ENCODE results near the gene SIN3A.
"Not testable (repeated sequence)": the region's sequence is repeated elsewhere in the genome, so short reads cannot be mapped to it uniquely, and the experiment has no call there.

SIN3A gene

GRCh38 chr15:75450307-75451201 lies 936 bp downstream of the SIN3A start:
- peak; percentile 94 for DNase-seq (ENCODE audit: low read depth)

GRCh38 chr15:75449585-75450306 lies 1.7 kb downstream of the SIN3A start:
- no peak for DNase-seq (ENCODE audit: low read depth)

GRCh38 chr15:75448171-75448570 lies 3.3 kb downstream of the SIN3A start:
- not testable (repeated sequence) for DNase-seq (ENCODE audit: low read depth)

GRCh38 chr15:75446151-75446550 lies 5.3 kb downstream of the SIN3A start:
- DNase-seq (ENCODE audit: low read depth), result no peak

GRCh38 chr15:75445324-75445723 lies 6.2 kb downstream of the SIN3A start:
- not testable (repeated sequence) for DNase-seq (ENCODE audit: low read depth)

- DNase-seq (ENCODE audit: low read depth), result not testable (repeated sequence)
These were observed 7.5 kb downstream of the SIN3A start for GRCh38 chr15:75443972-75444453.

- no peak for DNase-seq (ENCODE audit: low read depth)
These were observed 13.8 kb downstream of the SIN3A start for GRCh38 chr15:75437721-75438120.

GRCh38 chr15:75436881-75437280 lies 14.6 kb downstream of the SIN3A start:
- DNase-seq (ENCODE audit: low read depth), result no peak

- DNase-seq (ENCODE audit: low read depth), result no peak
These were observed 19.8 kb downstream of the SIN3A start for GRCh38 chr15:75431682-75432081.

GRCh38 chr15:75431270-75431669 lies 20.2 kb downstream of the SIN3A start:
- no peak for DNase-seq (ENCODE audit: low read depth)

- DNase-seq (ENCODE audit: low read depth), result no peak
These were observed 21.2 kb downstream of the SIN3A start for GRCh38 chr15:75430259-75430658.

GRCh38 chr15:75428152-75428551 lies 23.3 kb downstream of the SIN3A start:
- no peak for DNase-seq (ENCODE audit: low read depth)

- no peak for DNase-seq (ENCODE audit: low read depth)
These were observed 25.5 kb downstream of the SIN3A start for GRCh38 chr15:75425966-75426500.

GRCh38 chr15:75422554-75422953 lies 28.9 kb downstream of the SIN3A start:
- DNase-seq (ENCODE audit: low read depth), result no peak

- DNase-seq (ENCODE audit: low read depth), result no peak
These were observed 30.8 kb downstream of the SIN3A start for GRCh38 chr15:75420698-75421097.

- no peak for DNase-seq (ENCODE audit: low read depth)
These were observed 34.9 kb downstream of the SIN3A start for GRCh38 chr15:75416584-75416983.

GRCh38 chr15:75410196-75410595 lies 41.3 kb downstream of the SIN3A start:
- no peak for DNase-seq (ENCODE audit: low read depth)

GRCh38 chr15:75407083-75407482 lies 44.4 kb downstream of the SIN3A start:
- DNase-seq (ENCODE audit: low read depth), result no peak

GRCh38 chr15:75403892-75404291 lies 47.6 kb downstream of the SIN3A start:
- no peak for DNase-seq (ENCODE audit: low read depth)

- no peak for DNase-seq (ENCODE audit: low read depth)
These were observed 54.0 kb downstream of the SIN3A start for GRCh38 chr15:75397494-75397893.

- DNase-seq (ENCODE audit: low read depth), result no peak
These were observed 61.6 kb downstream of the SIN3A start for GRCh38 chr15:75389791-75390382.

- DNase-seq (ENCODE audit: low read depth), result not testable (repeated sequence)
These were observed 67.5 kb downstream of the SIN3A start for GRCh38 chr15:75383986-75384385.
